Measurements from ENCODE around the gene MTG2.

Gene MTG2

GRCh38 chr20:62222972-62223371 lies 40.1 kb downstream of the MTG2 start:
- DNase-seq = no peak

DNA sequence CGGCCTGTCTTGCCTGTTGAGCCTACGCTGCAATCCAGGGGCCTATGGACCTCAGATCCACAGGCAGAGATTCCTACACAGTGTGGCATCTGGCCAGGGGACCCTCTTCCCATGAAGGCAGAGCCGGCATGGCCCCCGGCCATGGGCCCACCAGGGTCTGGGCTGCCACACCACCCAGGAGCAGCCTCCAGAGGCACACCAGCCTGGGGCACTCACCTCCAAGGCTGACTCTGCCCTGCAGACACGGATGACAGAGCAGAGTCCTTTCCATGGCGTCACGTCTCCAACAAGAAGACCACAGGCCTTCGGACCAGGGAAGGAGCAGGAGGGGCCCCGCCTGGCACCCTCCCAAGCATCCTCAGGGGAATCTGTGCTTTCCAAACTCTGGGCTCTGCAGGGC lies 40.7 kb downstream of the MTG2 start:
- no peak for DNase-seq

DNA sequence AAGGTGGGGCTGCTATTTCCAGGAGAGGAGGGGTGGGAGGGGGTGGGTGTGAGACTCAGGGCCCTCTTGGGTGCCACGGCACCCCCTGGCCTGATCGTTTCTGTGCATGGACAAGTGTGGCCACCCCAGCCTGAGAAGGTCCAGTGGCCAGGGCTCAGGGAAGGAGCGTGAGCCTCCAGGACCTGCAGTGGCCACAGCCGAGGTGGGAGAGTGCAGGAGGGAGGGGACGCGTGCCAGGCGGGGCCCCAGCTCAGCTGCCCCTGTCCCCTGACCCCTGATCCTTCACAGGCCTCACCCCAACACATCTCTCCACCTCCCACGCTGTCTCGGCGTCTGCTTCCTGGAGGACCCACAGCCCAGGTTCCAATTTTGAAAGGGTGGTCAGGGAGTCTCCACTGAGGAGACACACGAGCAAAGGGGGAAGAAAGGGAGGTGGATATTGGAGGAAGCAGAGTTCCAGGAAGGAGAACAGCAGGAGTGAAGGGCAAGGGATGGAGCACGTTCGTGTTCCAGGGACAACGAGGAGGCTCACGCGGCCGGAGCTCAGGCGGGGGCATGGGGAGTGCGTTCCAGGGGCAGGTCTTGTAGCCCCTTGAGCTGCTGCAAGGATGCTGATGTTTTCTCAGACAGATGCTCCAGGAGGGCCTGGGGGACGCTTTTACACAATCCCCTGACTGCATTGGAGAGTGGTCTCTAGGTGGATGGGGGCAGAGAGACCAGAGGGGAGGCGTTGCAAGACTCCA lies 41.5 kb downstream of the MTG2 start:
- DNase-seq = no peak

GRCh38 chr20:62225026-62225425 lies 42.2 kb downstream of the MTG2 start:
- DNase-seq = no peak

- no peak for DNase-seq
Measured at GRCh38 chr20:62225820-62226635, 43.2 kb downstream of the MTG2 start.

- no peak for DNase-seq
Measured at GRCh38 chr20:62226707-62227590, 44.1 kb downstream of the MTG2 start.

DNA sequence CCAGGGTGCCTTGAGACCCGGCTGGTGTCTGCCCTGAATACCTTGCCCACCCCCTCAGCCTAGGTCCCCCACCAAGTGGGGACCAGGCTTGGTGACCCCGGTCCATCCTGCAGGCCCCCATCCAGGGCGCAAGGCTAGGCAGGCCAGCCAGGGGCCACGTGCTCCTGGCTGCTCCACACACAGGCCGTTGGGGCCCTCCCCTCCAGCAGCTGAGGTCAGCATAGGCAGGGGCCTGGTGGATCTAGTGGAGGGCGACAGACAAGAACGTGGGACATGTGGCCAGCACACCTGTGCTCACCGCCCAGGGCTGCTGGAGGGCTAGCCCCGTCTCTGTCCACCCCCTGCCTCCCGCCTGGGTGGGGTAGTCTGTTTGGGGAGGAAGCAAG lies 44.8 kb downstream of the MTG2 start:
- DNase-seq = no peak

DNA sequence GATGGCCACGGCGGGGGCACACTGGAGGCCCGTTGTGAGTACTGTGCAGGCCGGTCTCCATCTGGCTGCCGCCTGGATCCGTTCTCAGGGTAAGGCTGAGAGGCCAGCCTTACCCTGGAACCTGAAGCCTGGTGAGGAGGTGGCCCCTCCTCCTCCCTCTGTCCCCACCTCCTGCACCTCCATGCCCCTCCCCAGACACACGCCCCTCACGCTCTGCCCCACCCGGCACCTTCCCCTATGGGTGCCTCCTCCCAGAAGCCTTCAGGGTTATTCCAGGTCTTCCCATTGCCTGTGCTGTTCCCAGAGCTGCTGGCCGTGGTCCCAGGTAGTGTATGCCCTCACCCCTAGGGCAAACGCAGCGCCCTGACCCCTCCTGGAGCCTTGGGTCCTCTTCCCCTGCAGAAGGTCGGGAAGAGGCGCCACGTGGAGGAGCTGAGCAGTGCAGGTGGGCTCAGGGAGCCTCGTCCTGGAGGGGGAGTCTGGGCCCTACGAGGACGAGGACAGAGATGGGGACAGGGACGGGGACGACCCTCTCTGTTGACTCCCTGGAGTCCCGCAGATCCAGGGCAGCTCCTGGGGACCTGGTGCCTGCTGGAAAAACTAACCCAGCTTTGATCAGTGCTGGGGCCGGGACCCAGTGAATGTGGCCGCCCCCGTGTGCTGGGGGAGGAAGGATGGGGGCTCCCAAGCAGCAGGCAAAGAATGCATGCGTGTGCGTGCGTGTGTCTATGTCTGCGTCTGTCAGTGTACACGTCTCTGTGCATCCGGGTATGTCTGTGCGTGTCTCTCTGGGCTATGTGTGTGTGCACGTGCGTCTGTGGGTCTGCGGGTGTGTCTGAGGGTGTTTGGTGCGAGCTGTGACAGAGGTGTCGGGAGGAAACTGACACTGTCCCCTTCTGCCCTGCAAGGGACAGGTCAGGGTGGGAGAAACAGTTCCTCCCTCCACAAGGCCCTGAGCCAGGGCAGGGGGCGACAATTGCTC lies 45.4 kb downstream of the MTG2 start:
- DNase-seq = no peak

DNA sequence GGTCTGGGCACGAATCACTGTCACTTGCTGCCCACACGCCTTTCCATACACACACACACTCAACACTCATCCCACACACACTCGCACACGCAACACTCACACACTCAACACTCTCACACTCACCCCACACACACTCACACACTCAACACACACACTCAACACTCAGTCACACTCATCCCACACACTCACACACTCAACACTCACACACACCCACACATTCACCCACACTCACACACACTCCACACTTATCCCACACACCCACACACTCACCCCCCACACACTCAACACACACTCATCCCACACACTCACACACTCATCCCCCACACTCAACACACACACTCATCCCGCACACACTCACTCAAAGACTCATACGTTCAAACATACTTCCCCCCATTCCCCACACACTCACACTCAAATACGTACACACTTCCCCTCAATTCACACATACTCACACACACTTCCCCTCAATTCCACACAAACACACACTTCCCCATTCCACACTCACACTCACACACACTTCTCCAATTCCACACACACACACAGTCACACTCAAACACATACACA lies 46.2 kb downstream of the MTG2 start:
- no peak for DNase-seq

DNA sequence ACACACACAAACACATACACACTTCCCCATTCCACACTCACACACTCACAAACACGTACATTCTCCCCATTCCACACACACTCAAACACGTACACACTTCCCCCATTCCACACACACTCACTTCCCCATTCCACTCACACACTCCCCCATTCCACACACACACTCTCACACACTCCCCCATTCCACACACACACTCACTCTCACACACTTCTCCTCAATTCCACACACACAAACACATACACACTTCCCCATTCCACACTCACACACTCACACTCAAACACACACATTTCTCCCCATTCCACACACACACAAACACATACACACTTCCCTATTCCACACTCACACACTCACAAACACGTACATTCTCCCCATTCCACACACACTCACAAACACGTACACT lies 46.8 kb downstream of the MTG2 start:
- DNase-seq = no peak

DNA sequence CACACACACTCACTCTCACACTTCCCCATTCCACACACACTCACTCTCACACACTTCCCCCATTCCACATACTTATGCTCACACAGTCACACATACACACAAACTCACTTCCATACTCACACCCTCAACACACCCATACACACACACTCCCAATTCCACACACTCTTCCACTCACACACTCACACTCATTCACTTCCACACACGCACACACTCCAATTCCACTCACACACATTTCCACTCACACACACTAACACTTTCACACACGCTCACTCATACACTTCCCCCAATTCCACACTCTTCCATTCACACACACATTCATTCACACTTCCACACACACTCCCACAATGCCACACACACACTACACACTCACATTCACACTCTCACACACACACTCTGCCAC lies 47.4 kb downstream of the MTG2 start:
- DNase-seq = no peak

GRCh38 chr20:62230696-62231095 lies 47.9 kb downstream of the MTG2 start:
- no peak for DNase-seq

GRCh38 chr20:62231292-62231691 lies 48.5 kb downstream of the MTG2 start:
- DNase-seq = no peak

DNA sequence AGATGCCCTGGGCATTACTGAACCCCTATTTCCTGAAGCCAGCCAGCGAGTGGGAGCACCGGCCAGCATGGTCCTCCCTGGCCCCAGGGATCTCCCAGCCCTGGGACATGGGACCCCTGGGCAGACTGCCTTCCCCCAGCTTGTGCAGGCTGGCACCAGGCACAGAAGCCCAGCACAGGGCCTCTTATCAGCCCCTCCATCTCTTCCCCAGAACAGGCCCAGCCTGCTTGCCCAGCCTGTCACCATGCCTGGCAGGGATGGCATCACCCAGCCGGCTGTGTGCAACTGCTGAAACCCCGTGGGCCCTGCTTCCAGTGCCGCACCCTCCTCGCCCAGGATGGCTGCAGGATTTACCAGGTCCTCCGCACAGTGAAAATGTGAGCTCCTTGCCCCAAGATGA lies 49.4 kb downstream of the MTG2 start:
- no peak for DNase-seq

GRCh38 chr20:62232770-62233645 lies 50.2 kb downstream of the MTG2 start:
- no peak for DNase-seq

DNA sequence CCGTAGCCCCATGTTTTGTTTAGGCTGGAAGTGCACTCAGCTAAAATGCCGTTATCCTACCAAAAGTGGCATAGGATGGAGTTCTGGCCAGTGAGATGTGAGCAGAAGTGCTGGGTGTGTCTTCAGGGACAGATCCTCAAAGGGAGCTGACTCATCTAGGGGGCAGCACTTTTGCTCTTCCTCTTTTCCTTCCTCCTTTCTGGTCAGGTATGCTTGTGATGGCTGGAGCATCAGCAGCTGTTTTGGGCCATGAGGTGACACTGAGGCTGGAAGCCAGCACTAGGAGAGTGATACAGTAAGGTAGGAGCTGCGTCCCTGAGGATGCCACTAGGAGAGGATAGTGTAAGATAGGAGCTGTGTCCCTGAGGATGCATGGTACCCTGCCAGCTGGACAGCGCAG lies 50.9 kb downstream of the MTG2 start:
- DNase-seq = no peak

DNA sequence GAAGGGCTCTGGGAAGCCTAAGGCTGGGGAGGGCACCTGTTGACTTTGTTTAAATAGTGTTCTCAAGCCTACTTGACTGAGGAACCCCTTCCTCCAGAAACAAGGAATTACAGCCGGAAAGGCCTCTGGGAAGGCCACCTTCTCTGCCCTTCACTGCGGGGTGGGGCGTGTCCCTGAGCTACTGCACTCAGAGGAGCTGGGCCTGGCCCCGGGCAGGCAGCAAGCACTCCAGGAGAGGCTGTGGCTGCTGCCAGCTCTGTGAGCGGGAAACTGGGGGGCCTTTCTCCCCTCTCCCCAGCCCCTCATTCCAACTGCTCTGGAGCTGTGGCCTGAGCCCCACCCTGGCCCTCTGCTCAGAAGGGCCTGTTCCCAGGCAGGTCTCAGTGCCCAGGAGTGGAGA lies 51.5 kb downstream of the MTG2 start:
- DNase-seq = no peak

DNA sequence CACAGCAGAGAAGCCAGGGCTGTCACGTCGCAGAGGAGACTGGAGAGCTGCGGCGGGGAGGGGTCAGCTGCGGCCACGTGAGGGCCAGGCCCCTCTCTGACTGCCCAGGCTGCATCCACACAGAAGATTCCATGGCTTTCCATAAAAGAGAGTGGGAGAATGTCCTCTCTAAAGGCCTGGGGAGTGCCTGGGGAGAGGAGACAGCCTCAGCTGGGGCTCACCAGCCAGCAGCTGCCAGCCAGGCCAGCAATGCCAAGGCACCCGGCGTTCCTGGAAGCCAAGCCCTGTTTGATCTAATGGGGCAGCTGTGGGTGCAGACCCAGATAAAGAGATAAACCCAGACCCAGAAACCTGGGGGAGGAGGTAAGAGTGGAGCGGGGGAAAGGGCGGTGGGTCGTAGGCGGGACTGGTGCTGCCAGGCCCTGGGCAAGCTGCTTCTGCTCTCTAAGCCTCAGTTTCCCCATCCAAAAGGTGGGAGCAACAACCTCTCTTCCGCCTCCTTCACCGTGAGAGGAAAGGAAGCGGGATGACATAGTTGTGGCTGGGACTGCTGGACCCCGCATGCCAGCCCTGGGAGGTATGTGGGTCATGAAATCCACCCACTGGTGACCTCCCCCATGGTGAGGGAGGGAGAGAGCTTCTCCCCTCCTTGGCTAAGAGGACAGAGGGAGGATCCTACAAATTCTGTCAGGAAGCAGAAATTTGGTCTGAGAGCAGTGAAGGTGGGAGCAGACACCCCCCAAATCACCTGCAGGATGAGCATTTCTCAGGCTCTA lies 52.4 kb downstream of the MTG2 start:
- no peak for DNase-seq

- DNase-seq = no peak
Measured at GRCh38 chr20:62235777-62236157, 52.9 kb downstream of the MTG2 start.

GRCh38 chr20:62236200-62236599 lies 53.4 kb downstream of the MTG2 start:
- DNase-seq = no peak
